Liver (tissue), 9 donors: ENCODE results near the gene HNRNPM. TPM values are rescaled to one million over a fixed set of nuclear protein-coding genes. Genes with fewer than 3 reads are reported as not detected.

Experiments
- DNase-seq: peaks from one replicate; pipeline ENCODE4 v3.0.0-alpha.2; 2017; ENCODE audit warnings: low spot score
- H3K27ac ChIP-seq, 2 donors: one replicate each; pipeline ENCODE4 v1.7.0; 2013; ENCODE audit warnings: inconsistent platforms in 2 of 2, low read length in 2 of 2, control low read depth in 1 of 2, low read depth in 1 of 2, mild to moderate bottlenecking in 1 of 2
- H3K27me3 ChIP-seq, 4 donors: one replicate each; pipeline versions ENCODE4 v1.6.1 to v1.7.0; 2013; ENCODE audit warnings: low read length in 3 of 4, inconsistent platforms in 1 of 4, mild to moderate bottlenecking in 1 of 4, moderate library complexity in 1 of 4; ENCODE audit not compliant: control insufficient read depth in 4 of 4, insufficient read depth in 4 of 4
- H3K36me3 ChIP-seq, 4 donors: one replicate each; pipeline versions ENCODE4 v1.6.1 to v1.7.0; 2013; ENCODE audit warnings: low read length in 3 of 4, mild to moderate bottlenecking in 3 of 4, low read depth in 1 of 4, moderate library complexity in 1 of 4; ENCODE audit not compliant: control insufficient read depth in 4 of 4, insufficient read depth in 3 of 4
- H3K4me1 ChIP-seq, 4 donors: one replicate each; pipeline versions ENCODE4 v1.6.1 to v1.7.0; 2013; ENCODE audit warnings: low read length in 3 of 4, mild to moderate bottlenecking in 3 of 4, moderate library complexity in 1 of 4; ENCODE audit not compliant: control insufficient read depth in 4 of 4, insufficient read depth in 4 of 4
- H3K4me3 ChIP-seq, 3 donors: one replicate each; pipeline versions ENCODE4 v1.6.1 to v1.7.0; 2013; ENCODE audit warnings: low read length in 3 of 3, control low read depth in 1 of 3, low read depth in 1 of 3, mild to moderate bottlenecking in 1 of 3
- H3K9ac ChIP-seq, 2 donors: one replicate each; pipeline ENCODE4 v1.7.0; 2013; ENCODE audit warnings: low read length in 2 of 2, mild to moderate bottlenecking in 2 of 2, moderate library complexity in 2 of 2, control low read depth in 1 of 2, low read depth in 1 of 2
- H3K9me3 ChIP-seq, 4 donors: one replicate each; pipeline versions ENCODE4 v1.6.1 to v1.7.0; 2013; ENCODE audit warnings: low read length in 3 of 4; ENCODE audit not compliant: control insufficient read depth in 4 of 4
- CTCF ChIP-seq: fragments of 150-350 bp; IDR thresholded peaks from 2 replicates; pipeline ENCODE4 v1.5.1; 2017; ENCODE audit warnings: improper control_type of control experiment, low read depth, low read length; ENCODE audit not compliant: missing input control
- EGR1 ChIP-seq, 2 donors: IDR thresholded peaks; 2 replicates each; pipeline ENCODE4 v1.6.1; 2016 to 2018; ENCODE audit warnings: antibody characterized with exemption in 2 of 2, low read depth in 2 of 2
- FOXA1 ChIP-seq: IDR thresholded peaks from 2 replicates; pipeline ENCODE4 v1.6.1; 2016; ENCODE audit warnings: antibody characterized with exemption
- FOXA2 ChIP-seq: IDR thresholded peaks from 2 replicates; pipeline ENCODE4 v1.6.1; 2016; ENCODE audit warnings: antibody characterized with exemption
- GABPA ChIP-seq, 2 donors: IDR thresholded peaks in 1 of 2; conservative IDR thresholded peaks in 1 of 2; 2 replicates each; pipeline ENCODE4 v1.6.1; 2016; ENCODE audit warnings: antibody characterized with exemption in 2 of 2, mild to moderate bottlenecking in 1 of 2, moderate library complexity in 1 of 2
- HNF4A ChIP-seq, 2 donors: conservative IDR thresholded peaks; 2 replicates each; pipeline ENCODE4 v1.6.1; 2016; ENCODE audit warnings: antibody characterized with exemption in 2 of 2, mild to moderate bottlenecking in 2 of 2
- HNF4G ChIP-seq: IDR thresholded peaks from 2 replicates; pipeline ENCODE4 v1.6.1; 2016; ENCODE audit warnings: antibody characterized with exemption
- JUND ChIP-seq, 2 donors: IDR thresholded peaks; 2 replicates each; pipeline ENCODE4 v1.6.1; 2016; ENCODE audit warnings: antibody characterized with exemption in 2 of 2
- NR2F2 ChIP-seq: IDR thresholded peaks from 2 replicates; pipeline ENCODE4 v1.6.1; 2016; ENCODE audit warnings: antibody characterized with exemption
- RAD21 ChIP-seq, 2 donors: IDR thresholded peaks; 2 replicates each; pipeline ENCODE4 v1.6.1; 2016; ENCODE audit warnings: antibody characterized with exemption in 2 of 2, mild to moderate bottlenecking in 2 of 2
- REST ChIP-seq: IDR thresholded peaks from 2 replicates; pipeline ENCODE4 v1.6.1; 2016; ENCODE audit warnings: antibody characterized with exemption, mild to moderate bottlenecking
- RXRA ChIP-seq, 2 donors: IDR thresholded peaks; 2 replicates each; pipeline ENCODE4 v1.6.1; 2017 to 2018; ENCODE audit warnings: antibody characterized with exemption in 2 of 2, mild to moderate bottlenecking in 1 of 2
- SP1 ChIP-seq: IDR thresholded peaks from 2 replicates; pipeline ENCODE4 v1.6.1; 2018; ENCODE audit warnings: antibody characterized with exemption, mild to moderate bottlenecking
- TAF1 ChIP-seq: conservative IDR thresholded peaks from 2 replicates; pipeline ENCODE4 v1.6.1; 2016; ENCODE audit warnings: antibody characterized with exemption, mild to moderate bottlenecking
- YY1 ChIP-seq: IDR thresholded peaks from 2 replicates; pipeline ENCODE4 v1.6.1; 2016; ENCODE audit warnings: antibody characterized with exemption, mild to moderate bottlenecking
- WGBS: extraction: QIAGEN DNeasy Blood & Tissue Kit; methylation state at CpG from one replicate; pipeline ENCODE4 v1.1.7; 2013; 5-methylcytosine and 5-hydroxymethylcytosine counted together
- polyA plus RNA-seq, 2 donors: library from polyadenylated mRNA; stranded (reverse) in 1 of 2; unstranded in 1 of 2; fragments of 200-250 nt in 1 of 2; fragments of >200 nt in 1 of 2; fragmentation: Nextera tagmentation in 1 of 2; extraction: Ambion mirVana in 1 of 2; gene quantifications; one replicate each; pipeline versions ENCODE4 v1.2.1 to v1.2.3, GENCODE V29; 2013 to 2015
- total RNA-seq, 2 donors: library from RNA; depleted of rRNA; stranded (reverse); fragments of >200 nt; gene quantifications; one replicate each; pipeline ENCODE4 v1.2.3, GENCODE V29; 2014
- TF ChIP-seq, protein P1 (sequence below): IDR thresholded peaks from 2 replicates; pipeline ENCODE4 v1.6.1; 2016; ENCODE audit warnings: antibody characterized with exemption
- TF ChIP-seq, protein P2 (sequence below): IDR thresholded peaks from 2 replicates; pipeline ENCODE4 v1.6.1; 2016; ENCODE audit warnings: antibody characterized with exemption
- TF ChIP-seq, protein P3 (sequence below): IDR thresholded peaks from 2 replicates; pipeline ENCODE4 v1.6.1; 2016; ENCODE audit warnings: antibody characterized with exemption
- donor health status: healthy.
- donor health status: healthy.
- donor health status: healthy.
- donor health status: healthy.
- donor health status: healthy.

The HNRNPM gene
- total and polyA plus RNA-seq, 4 donors: 39.4 to 86.9 (median 70.7) TPM

DNA sequence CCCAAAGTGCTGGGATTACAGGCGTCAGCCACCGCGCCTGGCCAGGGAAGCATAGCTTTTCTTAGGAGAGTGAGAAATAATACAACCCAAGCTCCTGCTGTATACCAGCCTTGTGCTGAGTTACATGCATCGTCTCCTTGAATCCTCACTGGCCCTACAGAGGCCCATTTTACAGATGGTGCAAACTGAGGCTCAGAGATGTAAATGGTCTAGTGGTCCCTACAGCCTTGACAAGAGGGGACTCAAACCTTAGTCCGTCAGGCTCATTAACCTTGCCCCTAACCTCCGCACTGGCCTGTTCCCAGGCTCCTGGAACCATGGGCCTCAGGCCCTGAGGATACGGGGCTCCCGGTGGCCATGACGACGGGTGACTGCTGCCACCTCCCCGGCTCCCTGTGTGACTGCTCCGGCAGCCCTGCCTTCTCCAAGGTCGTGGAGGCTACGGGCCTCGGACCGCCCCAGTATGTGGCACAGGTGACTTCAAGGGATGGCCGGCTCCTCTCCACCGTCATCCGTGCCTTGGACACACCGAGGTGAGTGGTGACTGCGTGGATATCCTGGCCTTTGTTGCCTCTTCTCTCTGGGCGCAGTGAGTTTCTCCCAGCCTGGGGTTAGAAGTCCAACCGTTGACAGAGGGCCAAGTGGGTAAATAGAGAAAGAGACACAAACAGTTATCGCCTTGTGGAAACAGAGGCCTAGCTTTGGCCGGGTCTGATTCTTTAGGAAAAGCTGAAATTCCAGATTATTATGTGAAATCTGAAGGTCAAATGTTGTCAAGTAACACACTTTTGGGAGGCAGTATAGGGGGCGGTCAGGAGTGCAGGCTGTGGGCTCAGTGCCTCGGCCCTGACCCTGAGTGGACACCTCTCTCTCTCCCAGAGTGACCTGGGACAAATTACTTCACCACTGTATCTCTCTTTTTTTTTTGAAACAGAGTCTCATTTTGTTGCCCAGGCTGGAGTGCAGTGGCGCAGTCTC lies 23.0 kb upstream of the HNRNPM start:
- WGBS: 45% methylated on average over 28 of the region's 28 CpGs
- H3K4me1 ChIP-seq: peaks cover 4 to 22% (median 12%) of the 10 kb centered on the region in 4 donors
- H3K9ac ChIP-seq: peak overlapping the region in 1 of 2 donors; percentile 68
- H3K36me3 ChIP-seq: peaks cover 0 to 4% (median 3%) of the 10 kb centered on the region in 4 donors
- no peaks in the 10 kb centered on the region for H3K9me3 ChIP-seq
- H3K27me3 ChIP-seq: no peaks in the 10 kb centered on the region
- peak; percentile 59 for TF ChIP-seq REST
- TF ChIP-seq FOXA1: peak; percentile 77
- TF ChIP-seq YY1: peak; percentile 81
- peak; percentile 74 to 80 for TF ChIP-seq JUND (IDR thresholded peaks at IDR 0.05)
- TF ChIP-seq SP1: peak; percentile 97
- TF ChIP-seq NR2F2: peak; percentile 64
- peak; percentile 17 for TF ChIP-seq HNF4G
- peak; percentile 89 to 93 for TF ChIP-seq HNF4A (conservative IDR thresholded peaks at IDR 0.05)
- TF ChIP-seq CTCF: no peak
- TF ChIP-seq, protein P1, sequence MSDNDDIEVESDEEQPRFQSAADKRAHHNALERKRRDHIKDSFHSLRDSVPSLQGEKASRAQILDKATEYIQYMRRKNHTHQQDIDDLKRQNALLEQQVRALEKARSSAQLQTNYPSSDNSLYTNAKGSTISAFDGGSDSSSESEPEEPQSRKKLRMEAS: peak; percentile 61
- TF ChIP-seq, protein P2, sequence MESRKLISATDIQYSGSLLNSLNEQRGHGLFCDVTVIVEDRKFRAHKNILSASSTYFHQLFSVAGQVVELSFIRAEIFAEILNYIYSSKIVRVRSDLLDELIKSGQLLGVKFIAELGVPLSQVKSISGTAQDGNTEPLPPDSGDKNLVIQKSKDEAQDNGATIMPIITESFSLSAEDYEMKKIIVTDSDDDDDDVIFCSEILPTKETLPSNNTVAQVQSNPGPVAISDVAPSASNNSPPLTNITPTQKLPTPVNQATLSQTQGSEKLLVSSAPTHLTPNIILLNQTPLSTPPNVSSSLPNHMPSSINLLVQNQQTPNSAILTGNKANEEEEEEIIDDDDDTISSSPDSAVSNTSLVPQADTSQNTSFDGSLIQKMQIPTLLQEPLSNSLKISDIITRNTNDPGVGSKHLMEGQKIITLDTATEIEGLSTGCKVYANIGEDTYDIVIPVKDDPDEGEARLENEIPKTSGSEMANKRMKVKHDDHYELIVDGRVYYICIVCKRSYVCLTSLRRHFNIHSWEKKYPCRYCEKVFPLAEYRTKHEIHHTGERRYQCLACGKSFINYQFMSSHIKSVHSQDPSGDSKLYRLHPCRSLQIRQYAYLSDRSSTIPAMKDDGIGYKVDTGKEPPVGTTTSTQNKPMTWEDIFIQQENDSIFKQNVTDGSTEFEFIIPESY: peak; percentile 69
- no peak for TF ChIP-seq EGR1 (IDR thresholded peaks at IDR 0.05; ENCODE audit: low read depth in 2 of 2)
- TF ChIP-seq RXRA (IDR thresholded peaks at IDR 0.05): peak; percentile 88 to 92
- no peak for TF ChIP-seq GABPA (IDR thresholded peaks at IDR 0.05 in 1 of 2, conservative IDR thresholded peaks at IDR 0.05 in 1 of 2)
- TF ChIP-seq, protein P3, sequence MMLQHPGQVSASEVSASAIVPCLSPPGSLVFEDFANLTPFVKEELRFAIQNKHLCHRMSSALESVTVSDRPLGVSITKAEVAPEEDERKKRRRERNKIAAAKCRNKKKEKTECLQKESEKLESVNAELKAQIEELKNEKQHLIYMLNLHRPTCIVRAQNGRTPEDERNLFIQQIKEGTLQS: peak; percentile 50
- TF ChIP-seq TAF1: peak; percentile 58
- TF ChIP-seq RAD21 (IDR thresholded peaks at IDR 0.05): peak in 1 of 2 donors; percentile 34
- peak; percentile 91 for TF ChIP-seq FOXA2
- DNase-seq: peak; percentile 57
- peak overlapping the region; percentile 95 to 100 for H3K27ac ChIP-seq
- H3K4me3 ChIP-seq: peak overlapping the region in 1 of 3 donors; percentile 6
